GM23338 (cell line): Measurements from ENCODE around the gene TRAF3. TPM values are rescaled to one million over a fixed set of nuclear protein-coding genes. Genes with fewer than 3 reads are reported as not detected.

Experiments used
- ATAC-seq: fragments of 200-7000 bp; cut with Tn5 transposase; 3 replicates; pipeline ENCODE4 v1.9.1; 2020
- DNase-seq: peaks from one replicate; pipeline ENCODE4 v3.0.0-alpha.2; 2015; ENCODE audit warnings: low spot score
- H2AFZ ChIP-seq: fragments of 200-600 bp; sonication (generic); 2 replicates; pipeline ENCODE4 v1.8.0; 2016; ENCODE audit warnings: antibody characterized with exemption, mild to moderate bottlenecking, moderate library complexity
- H3F3A ChIP-seq: fragments of 200-600 bp; sonication (generic); replicated peaks from 2 replicates; pipeline ENCODE4 v1.8.0; 2017; ENCODE audit warnings: antibody characterized with exemption, mixed run types, low read depth
- H3K27ac ChIP-seq: fragments of 200-600 bp; sonication (generic); 2 replicates; pipeline ENCODE4 v1.6.1; 2016; ENCODE audit warnings: low read depth
- H3K27me3 ChIP-seq: fragments of 200-600 bp; sonication (generic); 2 replicates; pipeline ENCODE4 v1.8.0; 2016; ENCODE audit warnings: mild to moderate bottlenecking, mixed run types, moderate library complexity; ENCODE audit not compliant: insufficient read depth
- H3K36me3 ChIP-seq: fragments of 200-600 bp; sonication (generic); 2 replicates; pipeline ENCODE4 v1.8.0; 2016; ENCODE audit warnings: mild to moderate bottlenecking; ENCODE audit not compliant: insufficient read depth
- H3K4me1 ChIP-seq: fragments of 200-600 bp; sonication (generic); 2 replicates; pipeline ENCODE4 v1.8.0; 2016; ENCODE audit warnings: mild to moderate bottlenecking, moderate library complexity; ENCODE audit not compliant: insufficient read depth
- H3K4me2 ChIP-seq: fragments of 200-600 bp; sonication (generic); 2 replicates; pipeline ENCODE4 v1.7.1; 2017; ENCODE audit warnings: mixed run types
- H3K4me3 ChIP-seq: fragments of 200-600 bp; sonication (generic); 2 replicates; pipeline ENCODE4 v1.6.1; 2016; ENCODE audit warnings: mixed run types
- H3K79me2 ChIP-seq: fragments of 200-600 bp; sonication (generic); replicated peaks from 2 replicates; pipeline ENCODE4 v1.8.0; 2017; ENCODE audit warnings: mild to moderate bottlenecking; ENCODE audit not compliant: insufficient read depth
- H3K9me2 ChIP-seq: fragments of 200-600 bp; sonication (generic); 2 replicates; pipeline ENCODE4 v1.8.0; 2017; ENCODE audit not compliant: insufficient read depth
- H4K20me1 ChIP-seq: fragments of 200-600 bp; sonication (generic); replicated peaks from 2 replicates; pipeline ENCODE4 v1.8.0; 2017; ENCODE audit warnings: mild to moderate bottlenecking; ENCODE audit not compliant: insufficient read depth
- H3K27ac Mint-ChIP-seq: 2 replicates; pipeline ENCODE4 v1.8.0; 2020; ENCODE audit warnings: inconsistent platforms, mild to moderate bottlenecking, moderate library complexity, mixed read lengths
- H3K27me3 Mint-ChIP-seq: 3 replicates; pipeline ENCODE4 v1.8.0; 2022; ENCODE audit warnings: low read depth, mild to moderate bottlenecking, moderate library complexity, mixed read lengths, inconsistent platforms; ENCODE audit not compliant: insufficient read depth, poor library complexity
- H3K36me3 Mint-ChIP-seq: 3 replicates; pipeline ENCODE4 v1.8.0; 2021; ENCODE audit warnings: low read depth, mild to moderate bottlenecking, inconsistent platforms, moderate library complexity, mixed read lengths
- H3K4me1 Mint-ChIP-seq: 3 replicates; pipeline ENCODE4 v1.8.0; 2020; ENCODE audit warnings: mild to moderate bottlenecking, inconsistent platforms, mixed read lengths
- H3K4me3 Mint-ChIP-seq: 3 replicates; pipeline ENCODE4 v1.8.0; 2021; ENCODE audit warnings: moderate library complexity, mild to moderate bottlenecking, inconsistent platforms, mixed read lengths
- H3K9me3 Mint-ChIP-seq: 3 replicates; pipeline ENCODE4 v1.8.0; 2020; ENCODE audit warnings: moderate library complexity, mild to moderate bottlenecking, inconsistent platforms, mixed read lengths
- CREB1 ChIP-seq: fragments of 250-450 bp; sonication (Bioruptor Pico); IDR thresholded peaks from 2 replicates; pipeline ENCODE4 v1.5.0; 2020; ENCODE audit warnings: low read depth, mild to moderate bottlenecking, moderate library complexity
- CTCF ChIP-seq, 2 experiments: fragments of 200-600 bp in 1 of 2; sonication (generic) in 1 of 2; conservative IDR thresholded peaks; 2 replicates each; pipeline versions ENCODE4 v1.5.1 to v1.6.1; 2016 to 2017; ENCODE audit warnings: antibody characterized with exemption in 2 of 2, low read depth in 2 of 2, mild to moderate bottlenecking in 2 of 2, moderate library complexity in 1 of 2
- EZH2 ChIP-seq: fragments of 200-600 bp; sonication (generic); IDR thresholded peaks from one replicate; pipeline ENCODE4 v1.8.0; 2017; ENCODE audit warnings: antibody characterized with exemption, mild to moderate bottlenecking, low read depth; ENCODE audit not compliant: unreplicated experiment
- JUNB ChIP-seq: IDR thresholded peaks from one replicate; pipeline ENCODE4 v1.6.1; 2016; ENCODE audit warnings: antibody characterized with exemption; ENCODE audit not compliant: unreplicated experiment
- NANOG ChIP-seq: IDR thresholded peaks from 2 replicates; pipeline ENCODE4 v1.6.1; 2016; ENCODE audit warnings: antibody characterized with exemption, borderline replicate concordance
- POLR2AphosphoS5 ChIP-seq: IDR thresholded peaks from 2 replicates; pipeline ENCODE4 v1.6.1; 2016; ENCODE audit warnings: antibody characterized with exemption, low read depth
- STAT1 ChIP-seq: IDR thresholded peaks from one replicate; pipeline ENCODE4 v1.6.1; 2016; ENCODE audit warnings: antibody characterized with exemption; ENCODE audit not compliant: unreplicated experiment
- ZNF114 ChIP-seq: fragments of 250-450 bp; sonication (Bioruptor Pico); IDR thresholded peaks from 2 replicates; pipeline ENCODE4 v1.5.0; 2020; ENCODE audit warnings: mild to moderate bottlenecking, moderate library complexity
- ZNF331 ChIP-seq: fragments of 250-450 bp; sonication (Bioruptor Pico); IDR thresholded peaks from 2 replicates; pipeline ENCODE4 v1.5.0; 2020; ENCODE audit warnings: low read depth, mild to moderate bottlenecking, moderate library complexity
- ZNF462 ChIP-seq: fragments of 250-450 bp; sonication (Bioruptor Pico); IDR thresholded peaks from 2 replicates; pipeline ENCODE4 v1.5.0; 2020; ENCODE audit warnings: mild to moderate bottlenecking, moderate library complexity
- polyA plus RNA-seq: library from polyadenylated mRNA; unstranded; fragments of >200 nt; fragmentation: Nextera tagmentation; extraction: Ambion mirVana; gene quantifications from 2 replicates; pipeline ENCODE4 v1.2.1, GENCODE V29; 2016
- total RNA-seq: library from RNA; depleted of rRNA; stranded (reverse); fragments of >200 nt; shearing (Covaris generic); gene quantifications from 2 replicates; pipeline ENCODE4 v1.2.3, GENCODE V29; 2014
- TF ChIP-seq, protein P1 (sequence below): IDR thresholded peaks from 2 replicates; pipeline ENCODE4 v1.6.1; 2016; ENCODE audit warnings: antibody characterized with exemption
- TF ChIP-seq, protein P2 (sequence below): IDR thresholded peaks from one replicate; pipeline ENCODE4 v1.6.1; 2018; ENCODE audit warnings: antibody characterized with exemption; ENCODE audit not compliant: unreplicated experiment

Gene TRAF3
- total and polyA plus RNA-seq, 2 experiments from 2014 or later: 3.7 to 9.3 TPM

DNA sequence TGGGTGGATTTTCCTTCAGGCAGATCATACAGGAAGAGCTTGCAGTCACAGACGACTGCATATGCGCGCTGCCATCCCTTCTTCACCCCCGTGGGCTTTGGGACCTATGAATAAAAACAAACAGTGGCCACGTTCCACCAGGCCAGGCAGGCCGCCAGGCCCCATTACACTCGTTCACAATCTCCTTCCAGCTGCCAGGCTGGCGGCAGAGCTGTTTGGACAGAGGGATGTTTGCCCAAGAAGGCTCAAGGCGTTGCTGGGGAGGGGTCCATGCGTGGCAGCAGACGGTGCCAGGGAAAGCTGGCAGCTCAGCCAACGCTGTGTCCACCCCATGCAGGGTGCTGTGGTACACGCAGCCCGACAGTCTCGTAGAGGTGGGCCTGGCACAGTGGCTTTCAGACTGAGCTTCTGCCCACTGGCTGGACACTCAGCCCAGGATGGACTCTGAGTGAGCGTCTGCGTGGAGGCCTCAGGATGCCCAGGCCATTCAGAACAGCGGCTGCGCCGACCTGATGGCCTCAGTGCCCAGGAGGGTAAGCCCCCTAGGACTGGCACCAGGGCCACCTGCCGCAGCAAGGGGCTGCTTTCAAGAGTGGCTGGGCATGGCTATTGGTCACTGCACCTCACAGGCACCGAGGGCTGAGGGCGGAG, 172.7 kb downstream of the TRAF3 start:
- no peaks in the 10 kb centered on the region for H3F3A ChIP-seq
- H2AFZ ChIP-seq: no peak overlapping the region
- peaks cover 26% of the 10 kb centered on the region for H3K36me3 ChIP-seq
- H3K9me2 ChIP-seq: no peaks in the 10 kb centered on the region
- Mint-ChIP-seq H3K27ac (no peak overlapping the region), H3K4me3 (no peak overlapping the region), H3K9me3 (no peaks in the 10 kb centered on the region), H3K4me1 (no peaks in the 10 kb centered on the region), H3K36me3 (peaks cover 73% of the 10 kb centered on the region), H3K27me3 (peaks cover 3% of the 10 kb centered on the region)
- ATAC-seq (no peak), DNase-seq (no peak)
- no peak overlapping the region for H3K4me3 ChIP-seq
- H3K4me2 ChIP-seq: no peak overlapping the region
- H3K4me1 ChIP-seq: no peaks in the 10 kb centered on the region
- H3K79me2 ChIP-seq: no peaks in the 10 kb centered on the region
- H3K27ac ChIP-seq: no peak overlapping the region
- H3K27me3 ChIP-seq: no peaks in the 10 kb centered on the region
- H4K20me1 ChIP-seq: no peaks in the 10 kb centered on the region; the same call in 1 of the 2 replicates
- TF ChIP-seq EZH2 (no peak), ZNF114 (CRISPR knock-in tag) (no peak), NANOG (no peak), JUNB (no peak), CTCF (conservative IDR thresholded peaks at IDR 0.05; ENCODE audit: low read depth in 2 of 2) (no peak), CREB1 (CRISPR knock-in tag) (no peak), STAT1 (no peak), ZNF462 (CRISPR knock-in tag) (no peak), POLR2AphosphoS5 (no peak), ZNF331 (CRISPR knock-in tag) (no peak)
- TF ChIP-seq, protein P1, sequence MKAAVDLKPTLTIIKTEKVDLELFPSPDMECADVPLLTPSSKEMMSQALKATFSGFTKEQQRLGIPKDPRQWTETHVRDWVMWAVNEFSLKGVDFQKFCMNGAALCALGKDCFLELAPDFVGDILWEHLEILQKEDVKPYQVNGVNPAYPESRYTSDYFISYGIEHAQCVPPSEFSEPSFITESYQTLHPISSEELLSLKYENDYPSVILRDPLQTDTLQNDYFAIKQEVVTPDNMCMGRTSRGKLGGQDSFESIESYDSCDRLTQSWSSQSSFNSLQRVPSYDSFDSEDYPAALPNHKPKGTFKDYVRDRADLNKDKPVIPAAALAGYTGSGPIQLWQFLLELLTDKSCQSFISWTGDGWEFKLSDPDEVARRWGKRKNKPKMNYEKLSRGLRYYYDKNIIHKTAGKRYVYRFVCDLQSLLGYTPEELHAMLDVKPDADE: no peak
- TF ChIP-seq, protein P2, sequence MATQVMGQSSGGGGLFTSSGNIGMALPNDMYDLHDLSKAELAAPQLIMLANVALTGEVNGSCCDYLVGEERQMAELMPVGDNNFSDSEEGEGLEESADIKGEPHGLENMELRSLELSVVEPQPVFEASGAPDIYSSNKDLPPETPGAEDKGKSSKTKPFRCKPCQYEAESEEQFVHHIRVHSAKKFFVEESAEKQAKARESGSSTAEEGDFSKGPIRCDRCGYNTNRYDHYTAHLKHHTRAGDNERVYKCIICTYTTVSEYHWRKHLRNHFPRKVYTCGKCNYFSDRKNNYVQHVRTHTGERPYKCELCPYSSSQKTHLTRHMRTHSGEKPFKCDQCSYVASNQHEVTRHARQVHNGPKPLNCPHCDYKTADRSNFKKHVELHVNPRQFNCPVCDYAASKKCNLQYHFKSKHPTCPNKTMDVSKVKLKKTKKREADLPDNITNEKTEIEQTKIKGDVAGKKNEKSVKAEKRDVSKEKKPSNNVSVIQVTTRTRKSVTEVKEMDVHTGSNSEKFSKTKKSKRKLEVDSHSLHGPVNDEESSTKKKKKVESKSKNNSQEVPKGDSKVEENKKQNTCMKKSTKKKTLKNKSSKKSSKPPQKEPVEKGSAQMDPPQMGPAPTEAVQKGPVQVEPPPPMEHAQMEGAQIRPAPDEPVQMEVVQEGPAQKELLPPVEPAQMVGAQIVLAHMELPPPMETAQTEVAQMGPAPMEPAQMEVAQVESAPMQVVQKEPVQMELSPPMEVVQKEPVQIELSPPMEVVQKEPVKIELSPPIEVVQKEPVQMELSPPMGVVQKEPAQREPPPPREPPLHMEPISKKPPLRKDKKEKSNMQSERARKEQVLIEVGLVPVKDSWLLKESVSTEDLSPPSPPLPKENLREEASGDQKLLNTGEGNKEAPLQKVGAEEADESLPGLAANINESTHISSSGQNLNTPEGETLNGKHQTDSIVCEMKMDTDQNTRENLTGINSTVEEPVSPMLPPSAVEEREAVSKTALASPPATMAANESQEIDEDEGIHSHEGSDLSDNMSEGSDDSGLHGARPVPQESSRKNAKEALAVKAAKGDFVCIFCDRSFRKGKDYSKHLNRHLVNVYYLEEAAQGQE: no peak
